Cerebellar cortex (tissue), 1 donor: ENCODE results near the gene SH2D4B.

Source experiments
- DNase-seq: peaks from one replicate; pipeline ENCODE4 v3.0.0-alpha.2; 2015; ENCODE audit warnings: low spot score

The SH2D4B gene

DNA sequence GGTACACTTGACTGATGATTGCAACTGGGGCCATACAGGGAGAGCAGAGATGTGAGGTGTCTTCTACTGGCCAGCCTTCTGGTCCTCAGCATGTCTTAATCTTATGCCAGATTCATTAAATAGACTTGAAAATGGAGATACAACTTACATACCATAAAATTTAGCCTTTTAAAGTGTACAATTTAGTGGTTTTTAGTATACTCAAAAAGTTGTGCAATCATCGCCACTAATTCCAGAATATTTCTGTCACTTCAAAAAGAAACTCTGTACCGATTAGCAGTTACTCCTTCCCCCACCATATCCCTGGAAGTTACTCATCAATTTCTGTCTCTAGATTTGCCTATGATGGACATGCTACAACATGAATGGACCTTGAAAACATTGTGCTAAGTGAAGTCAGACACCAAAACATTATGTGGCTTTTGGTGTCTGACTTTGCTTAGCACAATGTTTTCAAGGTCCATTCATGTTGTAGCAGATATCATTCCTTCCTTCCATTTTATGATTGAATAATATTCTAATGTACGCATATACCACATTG lies 53.0 kb downstream of the SH2D4B start:
- DNase-seq = no peak

DNA sequence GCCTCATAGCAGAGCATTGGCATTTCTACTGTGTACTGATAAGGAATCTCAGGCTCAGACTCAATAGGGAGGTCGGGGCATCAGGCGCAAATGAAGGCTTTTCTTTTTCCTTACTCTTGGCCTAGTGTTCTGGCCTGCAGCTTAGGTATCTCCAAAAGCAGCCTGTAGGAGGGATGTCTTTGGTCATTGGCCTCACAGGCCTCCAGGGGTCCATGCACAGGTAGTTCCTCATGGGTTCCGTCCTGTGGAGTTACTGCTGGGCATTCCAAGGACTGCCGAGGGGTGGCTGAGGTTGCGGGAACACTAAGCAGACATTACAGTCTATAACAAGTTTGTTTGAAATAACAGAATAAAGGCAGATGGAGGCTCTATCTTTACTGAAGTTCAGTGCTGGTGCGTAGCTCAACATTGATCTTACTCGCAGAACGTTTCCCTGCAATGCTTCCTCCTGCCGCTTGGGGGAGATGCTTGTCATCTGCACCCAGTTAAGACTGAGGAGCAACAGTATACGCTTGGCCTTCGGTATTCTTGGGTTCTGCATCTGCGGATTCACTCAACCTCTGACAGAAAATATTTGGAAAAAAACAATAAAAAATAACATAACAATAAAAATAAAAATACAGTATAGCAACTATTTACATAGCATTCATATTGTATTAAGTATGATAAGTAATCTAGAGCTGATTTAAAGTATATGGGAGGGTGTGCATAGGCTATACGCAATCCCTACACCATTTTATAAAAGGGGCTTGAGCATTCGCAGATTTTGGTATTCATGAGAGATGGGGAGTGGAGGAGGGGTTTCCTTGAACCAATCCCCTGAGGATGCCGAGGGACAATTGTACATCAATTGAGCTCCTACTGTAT lies 58.9 kb downstream of the SH2D4B start:
- DNase-seq = peak; percentile 26

DNA sequence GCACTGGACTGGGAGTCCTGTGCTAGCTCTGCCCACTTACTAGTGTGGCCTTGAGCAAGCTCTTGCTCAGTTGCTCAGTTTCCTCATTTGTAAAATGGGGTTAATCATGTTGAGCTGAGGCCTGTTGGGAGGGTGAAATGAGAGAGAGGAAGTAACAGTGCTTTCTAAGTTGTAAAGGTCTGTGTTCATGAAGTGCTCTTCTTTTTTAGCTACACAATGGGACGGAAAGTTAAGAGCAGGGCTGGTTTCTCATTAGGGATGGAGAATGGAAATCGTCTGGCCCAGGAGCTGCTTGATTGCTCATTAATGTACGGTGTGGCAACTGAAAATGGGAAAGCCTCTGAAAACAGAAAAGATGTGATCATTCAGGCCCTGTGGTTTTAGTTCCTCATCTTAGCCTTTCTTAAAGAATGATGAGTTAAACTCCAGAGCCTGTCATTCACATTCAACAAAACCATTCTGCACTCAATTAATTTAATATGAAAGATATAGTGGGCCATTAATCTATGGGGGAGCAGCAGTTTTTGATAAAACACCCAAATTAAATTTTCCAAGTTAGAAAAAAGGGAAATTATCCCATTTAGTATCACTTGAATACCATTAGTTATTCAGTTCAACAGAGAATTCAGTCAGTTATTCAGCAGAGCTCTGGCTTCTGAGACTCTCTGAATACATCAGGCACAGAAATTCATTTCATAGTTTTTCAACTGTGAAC lies 60.5 kb downstream of the SH2D4B start:
- DNase-seq = no peak

DNA sequence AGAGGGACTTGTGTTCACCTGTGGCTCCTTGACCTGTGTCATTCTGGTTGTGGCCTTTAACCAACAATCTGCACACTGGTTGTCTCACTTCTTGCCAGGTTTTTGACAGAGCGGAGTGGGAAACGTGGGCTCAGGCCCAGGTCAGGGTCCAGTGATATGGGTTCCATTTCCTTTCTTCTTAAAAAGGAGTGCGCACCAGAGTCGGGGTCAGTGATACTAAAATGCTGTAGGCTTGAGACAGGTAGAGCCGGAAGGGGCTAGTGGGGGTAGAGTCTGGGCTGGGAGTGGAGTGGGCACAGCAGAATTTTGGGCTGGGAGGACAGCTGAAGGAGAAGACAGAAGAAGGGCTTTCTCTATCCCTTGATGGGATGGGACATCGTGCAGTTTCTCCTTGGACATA lies 61.2 kb downstream of the SH2D4B start:
- no peak for DNase-seq

DNA sequence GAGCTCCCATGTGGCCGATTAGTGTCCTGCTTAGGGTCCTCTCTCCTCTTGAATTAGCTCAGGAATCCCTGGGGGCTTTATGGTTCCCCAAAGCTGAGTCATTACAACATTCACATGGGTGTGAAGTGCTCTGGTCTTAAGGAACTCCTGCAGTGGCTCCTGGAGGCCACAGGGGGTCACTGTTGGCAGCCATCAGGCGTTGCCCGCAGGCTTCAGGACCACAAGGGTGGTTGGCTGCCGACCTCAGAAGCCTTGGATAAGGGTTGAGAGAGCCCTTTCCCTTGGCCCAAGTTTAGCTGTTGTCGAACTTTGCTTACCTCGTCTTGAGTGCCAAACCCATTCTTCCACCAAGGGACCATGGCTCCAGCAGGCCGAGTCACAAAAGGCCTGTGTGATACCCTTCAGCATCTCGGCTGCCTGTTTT lies 61.7 kb downstream of the SH2D4B start:
- peak; percentile 31 for DNase-seq

DNA sequence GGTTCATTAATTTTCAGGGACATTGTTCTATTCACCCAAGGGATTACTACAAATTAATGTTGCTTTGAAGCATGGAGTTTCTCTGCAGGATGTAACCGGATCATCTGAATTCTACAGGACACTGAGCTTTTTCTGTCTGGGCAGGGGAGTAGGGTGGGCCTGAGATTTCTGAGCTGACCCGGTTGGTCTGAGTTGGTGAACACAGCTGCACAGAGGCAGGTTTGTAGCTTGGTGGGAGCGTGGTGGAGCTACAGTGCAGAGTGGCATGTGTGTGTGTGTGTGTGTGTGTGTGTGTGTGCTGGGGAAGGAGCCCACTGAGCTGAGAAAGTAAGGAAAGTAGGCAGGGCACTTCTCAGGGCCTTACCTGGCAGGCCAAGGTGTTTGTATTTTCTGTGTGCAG lies 62.6 kb downstream of the SH2D4B start:
- no peak for DNase-seq

DNA sequence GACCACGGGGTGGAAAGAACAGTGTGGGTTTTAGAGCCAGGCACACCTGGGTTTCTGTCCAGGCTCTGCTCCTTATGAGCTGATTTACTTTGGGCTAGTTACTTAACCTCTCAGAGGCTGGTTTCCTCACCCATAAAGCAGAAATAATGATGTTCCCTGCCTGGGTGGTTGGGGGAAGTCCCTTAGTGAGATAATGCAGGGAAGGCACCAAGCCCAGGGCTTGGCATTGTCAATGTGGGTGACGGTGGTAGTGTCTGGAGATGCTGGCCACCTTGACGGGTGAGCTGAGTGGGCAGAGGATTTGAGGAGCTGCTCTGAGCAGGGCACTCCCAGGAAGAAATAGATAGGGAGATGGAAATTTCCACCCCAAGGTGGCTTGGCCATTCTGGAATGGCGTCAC lies 65.2 kb downstream of the SH2D4B start:
- DNase-seq = no peak

DNA sequence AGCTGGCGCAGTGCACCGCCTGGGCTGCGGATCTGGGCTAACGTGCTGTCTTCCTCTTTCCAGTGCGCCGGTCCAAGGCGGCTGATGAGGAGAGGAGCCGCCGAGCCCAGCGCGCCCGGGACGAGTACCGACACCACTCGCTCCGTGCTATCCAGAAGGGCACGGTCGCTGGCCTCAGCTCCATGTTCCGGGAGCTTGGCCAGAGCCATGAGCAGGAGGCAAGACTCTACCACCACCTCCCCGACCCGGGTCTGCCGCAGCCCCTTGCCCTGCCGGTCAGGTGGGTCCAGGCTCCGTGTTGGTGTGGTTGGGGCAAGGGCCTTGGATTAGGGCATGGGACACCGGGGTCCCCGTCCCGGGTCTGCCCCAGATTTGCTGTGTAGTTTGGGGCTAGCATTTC lies 65.8 kb downstream of the SH2D4B start:
- no peak for DNase-seq

DNA sequence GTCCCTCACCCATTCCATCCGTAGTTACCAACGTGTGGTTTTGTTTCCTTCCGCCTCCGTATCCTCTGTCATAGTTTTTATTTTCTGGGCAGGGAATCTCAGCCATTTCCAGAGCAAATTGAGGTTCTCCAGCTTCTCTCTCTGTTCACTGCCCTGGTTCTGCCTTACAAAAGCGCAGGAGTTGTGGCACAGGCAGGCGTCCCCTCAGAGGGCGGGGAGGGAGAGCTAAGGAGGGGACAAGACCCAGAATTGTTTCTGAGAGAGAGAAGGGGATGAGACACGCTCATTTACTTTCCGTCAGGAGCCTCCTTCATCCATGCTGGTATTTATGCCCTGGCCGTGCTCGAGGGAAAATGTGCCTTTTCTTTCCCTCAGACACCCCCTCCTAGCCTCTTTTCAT lies 71.0 kb downstream of the SH2D4B start:
- DNase-seq = no peak

DNA sequence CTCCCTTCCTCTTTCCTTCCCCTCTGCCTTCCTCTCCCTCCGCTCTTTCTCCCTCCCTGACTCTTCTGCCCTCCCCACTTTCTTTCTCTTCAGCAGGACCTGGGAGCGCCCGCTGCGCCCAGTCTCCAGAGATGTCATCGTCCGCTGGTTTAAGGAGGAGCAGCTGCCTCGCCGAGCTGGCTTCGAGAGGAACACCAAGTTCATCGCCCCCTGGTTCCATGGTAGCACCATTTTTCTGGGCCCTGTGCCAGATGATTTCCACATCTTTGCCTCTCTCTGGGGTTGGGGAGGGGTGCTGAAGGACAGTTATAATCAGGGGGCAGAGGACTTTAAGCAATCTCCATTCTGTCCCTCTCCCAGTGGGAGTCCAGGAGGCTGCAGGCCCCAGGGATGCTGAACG lies 71.6 kb downstream of the SH2D4B start:
- DNase-seq = no peak

DNA sequence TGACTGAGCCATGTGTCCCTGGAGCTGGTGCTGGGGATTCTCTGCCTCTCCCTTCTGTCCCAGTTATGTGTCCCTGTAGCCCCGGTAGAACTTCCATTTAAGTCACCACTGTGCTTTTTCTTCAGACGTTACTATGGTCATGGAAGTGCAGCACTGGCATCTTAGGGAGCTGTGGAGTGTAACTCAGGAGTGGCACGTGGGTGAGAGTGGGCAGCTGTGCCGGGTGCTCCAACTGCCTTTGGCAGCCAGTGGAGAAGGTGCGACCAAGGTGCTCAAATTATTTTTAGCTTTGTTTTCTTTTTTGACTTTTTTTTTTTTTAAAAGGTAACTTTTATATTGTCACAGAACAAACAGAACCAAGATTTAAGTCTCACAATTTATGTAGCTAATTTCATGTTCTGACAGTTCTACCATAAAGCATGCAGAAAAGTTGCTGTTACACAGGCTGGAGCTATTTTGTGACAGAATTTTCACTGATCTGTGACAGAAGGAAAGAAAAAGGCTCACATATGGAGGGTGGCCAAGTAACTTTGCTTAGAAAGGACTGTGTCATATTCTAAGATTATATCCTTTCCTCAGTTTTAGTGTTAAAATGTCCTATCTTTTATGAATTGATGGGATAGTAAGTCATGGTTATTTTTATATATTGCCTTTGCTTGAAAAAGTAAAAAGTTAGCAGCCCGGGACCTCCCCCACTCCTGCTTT lies 73.9 kb downstream of the SH2D4B start:
- DNase-seq = no peak

DNA sequence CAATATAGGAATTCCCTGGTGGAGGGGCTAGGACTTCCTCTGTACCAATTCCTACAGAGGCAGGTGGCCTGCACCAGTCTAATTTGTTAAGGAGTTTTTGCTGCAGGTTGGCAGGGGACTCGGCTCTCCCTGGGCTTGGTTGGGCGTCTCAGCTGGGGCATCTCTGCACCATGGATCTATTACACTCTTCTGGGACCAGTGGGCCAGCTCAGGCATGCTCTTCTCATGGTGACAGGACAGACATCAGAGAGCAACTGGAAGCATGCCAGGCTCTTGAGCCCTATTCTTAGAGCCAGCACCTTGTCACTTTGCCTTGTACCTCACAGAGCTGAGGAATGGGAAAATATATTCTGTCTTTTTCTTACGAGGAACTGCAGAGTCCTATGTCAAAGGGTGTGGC lies 74.6 kb downstream of the SH2D4B start:
- no peak for DNase-seq

DNA sequence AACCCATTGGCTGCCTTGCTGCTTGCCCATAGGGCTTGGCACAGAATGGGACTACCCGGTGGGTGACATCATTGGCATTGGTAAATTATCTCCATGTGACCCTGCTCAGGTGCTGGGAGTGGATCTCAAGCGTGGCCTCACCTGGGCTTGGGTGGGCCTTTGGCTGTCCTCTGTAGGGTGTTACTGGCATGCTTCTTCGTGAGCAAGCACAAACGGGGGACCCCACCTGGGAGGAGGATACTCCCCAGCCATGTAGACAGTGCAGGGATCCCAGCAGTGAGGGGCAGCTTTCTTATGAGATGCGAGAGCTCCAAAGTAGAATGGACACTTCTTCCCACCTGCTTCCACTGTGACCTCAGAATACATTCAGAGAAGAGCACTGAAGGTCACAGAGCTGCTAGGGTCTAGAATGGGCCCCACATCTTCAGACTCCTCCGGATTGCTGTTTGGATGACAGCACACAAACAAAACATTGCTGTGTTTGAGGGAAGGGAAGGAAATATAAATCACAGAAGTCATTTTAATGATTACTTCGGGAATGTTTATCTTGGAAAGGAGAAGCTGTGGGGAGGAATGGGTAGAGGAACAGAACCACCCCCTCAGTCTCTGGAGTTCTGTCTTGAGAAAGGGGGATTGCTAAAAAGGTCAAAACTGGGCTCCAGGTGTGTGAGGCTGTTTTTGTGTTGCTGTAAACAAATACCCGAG lies 75.9 kb downstream of the SH2D4B start:
- no peak for DNase-seq

DNA sequence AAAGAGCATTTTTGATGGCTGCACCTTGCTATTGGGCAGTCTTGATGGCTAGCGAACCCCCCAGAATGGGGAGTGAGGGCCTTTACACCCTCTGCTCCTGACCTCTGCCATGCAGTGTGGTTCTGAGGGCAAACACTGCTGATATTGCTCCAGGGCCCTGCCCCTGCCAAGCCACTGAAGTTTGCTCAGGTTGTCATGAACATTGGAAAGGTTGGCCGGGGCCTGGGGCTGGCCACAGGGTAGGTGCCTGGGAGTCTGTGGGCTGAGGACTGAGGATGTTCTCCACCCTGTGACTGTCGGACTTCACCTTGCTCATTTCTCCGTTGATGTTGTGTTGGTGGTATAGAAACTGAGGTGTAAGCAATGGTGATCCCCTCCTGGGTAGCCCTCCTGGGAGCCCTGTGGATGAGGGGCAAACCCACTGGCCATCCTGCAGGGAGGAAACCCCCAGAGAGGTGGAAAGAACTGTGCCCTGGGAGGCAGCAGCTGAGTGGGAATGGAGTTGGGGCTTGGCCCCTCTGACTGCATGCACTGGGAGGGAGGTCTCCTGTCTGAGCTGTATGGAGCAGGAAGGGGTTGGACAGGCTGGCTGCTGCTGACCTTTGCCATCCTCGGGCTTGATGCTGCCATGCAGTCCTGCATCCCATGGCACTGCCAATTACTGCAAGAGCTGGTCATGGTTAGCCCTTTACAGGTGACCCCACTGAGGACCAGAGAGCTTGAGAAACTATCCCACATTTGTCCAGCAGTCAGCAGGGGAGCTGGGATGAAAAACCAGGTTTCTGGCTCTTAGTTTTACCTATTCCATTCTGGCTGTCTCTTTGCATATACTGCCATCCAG lies 77.1 kb downstream of the SH2D4B start:
- DNase-seq = no peak

DNA sequence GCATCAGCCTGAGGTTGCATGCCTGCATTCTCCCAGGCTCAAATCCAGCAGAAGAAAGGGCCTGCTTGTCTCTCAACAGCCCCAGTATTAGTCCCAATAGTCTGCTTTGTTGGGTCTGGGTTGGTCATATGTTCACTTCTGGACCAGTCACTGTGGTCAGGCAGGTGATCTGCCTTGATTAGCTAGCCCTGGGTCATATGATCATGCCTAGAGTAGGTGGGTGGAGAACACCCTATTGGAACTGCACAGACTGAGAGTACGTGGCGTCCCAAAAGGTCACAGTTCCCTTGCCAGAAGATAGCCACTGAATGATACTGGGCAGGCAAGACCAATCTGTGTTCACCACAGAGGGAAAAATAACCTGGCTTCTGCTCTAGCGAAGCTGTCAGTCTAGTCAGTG lies 80.1 kb downstream of the SH2D4B start:
- DNase-seq = no peak

DNA sequence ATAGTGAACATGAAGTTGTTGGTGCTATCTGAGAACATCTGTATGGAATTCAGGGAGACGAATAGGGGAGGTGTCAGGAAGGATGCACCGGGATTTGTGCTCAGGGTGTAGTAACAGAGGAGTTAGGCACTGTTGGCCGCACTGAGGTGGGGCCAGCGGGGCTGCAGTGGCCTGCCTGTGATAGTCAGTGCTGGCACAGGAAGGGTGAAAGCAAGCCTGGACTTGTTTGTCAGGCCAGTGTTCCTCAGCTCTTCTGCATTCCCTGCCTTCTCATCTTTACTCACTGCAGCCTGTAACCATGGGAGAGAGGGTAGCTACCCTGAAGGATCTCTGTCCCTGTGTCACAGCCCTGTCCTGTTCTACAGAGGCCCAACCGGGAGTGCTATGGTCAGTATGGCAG lies 81.3 kb downstream of the SH2D4B start:
- DNase-seq = no peak

DNA sequence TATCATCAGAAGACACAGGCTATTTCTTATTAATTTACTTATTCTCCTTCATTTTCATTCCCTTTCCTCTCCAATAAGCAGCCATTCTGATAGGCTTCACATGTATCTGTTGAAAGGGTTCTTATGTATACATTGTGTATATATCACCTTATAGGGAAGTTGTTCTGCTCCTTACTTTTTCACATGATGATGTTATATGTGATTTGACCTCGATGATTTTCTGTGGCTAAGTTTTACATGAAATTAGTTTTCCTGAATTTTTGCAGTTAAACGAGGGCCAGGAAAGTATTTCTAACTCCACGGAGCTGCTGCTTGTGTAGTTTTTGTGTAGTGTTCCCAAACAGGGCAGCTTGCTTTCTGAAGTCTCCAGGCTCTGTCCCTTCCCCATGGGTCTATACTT lies 84.5 kb downstream of the SH2D4B start:
- no peak for DNase-seq

DNA sequence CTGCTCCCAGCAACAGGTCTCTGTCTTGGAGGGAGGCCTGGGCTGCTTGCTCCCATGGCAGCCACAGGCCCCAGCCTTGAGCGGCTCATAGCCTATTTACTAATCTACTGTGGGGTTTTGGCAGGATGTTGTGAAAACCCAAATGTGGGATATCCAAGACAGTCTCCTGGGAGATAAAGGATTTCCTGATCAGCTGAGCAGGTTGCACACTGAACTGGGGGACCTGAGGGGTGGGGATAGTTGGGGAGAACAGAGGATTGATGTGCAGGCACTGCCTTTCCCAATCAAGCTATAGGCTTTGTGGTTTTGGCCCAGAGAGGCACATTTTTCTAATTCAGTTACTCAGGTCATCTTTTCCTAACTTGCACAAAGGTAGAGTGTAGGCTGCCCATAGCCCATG lies 92.6 kb downstream of the SH2D4B start:
- DNase-seq = no peak

DNA sequence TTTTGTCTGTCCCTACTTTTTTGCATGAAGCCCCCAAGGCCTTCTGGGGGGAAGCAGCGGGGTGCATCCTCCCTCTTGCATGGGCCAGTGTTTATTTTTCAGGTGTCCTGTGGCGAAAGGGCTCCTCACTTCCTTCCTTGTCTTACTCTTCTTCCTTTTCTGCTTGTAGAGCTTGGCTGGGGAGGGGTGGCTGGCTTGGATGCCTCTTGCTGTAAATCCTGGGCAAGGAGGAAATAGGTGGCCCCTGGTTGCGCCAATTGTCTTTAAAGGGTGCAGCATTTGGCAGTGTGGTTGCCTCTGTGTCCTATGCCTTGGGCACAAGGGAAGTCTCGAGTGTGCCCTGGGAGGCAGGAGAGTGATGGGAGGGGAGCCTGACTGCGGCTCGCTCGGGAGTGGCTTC lies 95.0 kb downstream of the SH2D4B start:
- DNase-seq = no peak

DNA sequence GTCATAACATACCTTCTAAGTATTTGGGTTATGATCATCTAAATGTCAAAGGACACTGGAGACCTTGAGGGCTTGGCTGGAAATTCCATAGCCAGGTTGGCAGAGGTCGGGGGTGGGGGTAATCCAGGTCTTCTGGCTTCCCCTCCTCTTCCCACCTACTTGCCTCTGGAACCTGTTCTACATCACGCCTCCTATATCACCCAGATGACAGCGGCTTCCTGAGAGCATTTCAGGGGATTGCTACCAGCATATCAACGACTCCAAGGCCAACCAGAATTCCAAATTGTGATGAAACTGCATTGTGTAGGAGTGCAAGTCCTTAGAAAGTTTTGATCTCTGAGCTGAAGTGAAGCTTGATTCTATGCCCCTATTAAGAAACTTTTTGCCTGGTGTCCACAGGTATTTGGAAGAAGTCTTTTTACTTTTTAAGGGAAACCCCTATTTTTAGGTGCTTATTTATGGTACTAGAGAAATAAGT lies 95.7 kb downstream of the SH2D4B start:
- no peak for DNase-seq

DNA sequence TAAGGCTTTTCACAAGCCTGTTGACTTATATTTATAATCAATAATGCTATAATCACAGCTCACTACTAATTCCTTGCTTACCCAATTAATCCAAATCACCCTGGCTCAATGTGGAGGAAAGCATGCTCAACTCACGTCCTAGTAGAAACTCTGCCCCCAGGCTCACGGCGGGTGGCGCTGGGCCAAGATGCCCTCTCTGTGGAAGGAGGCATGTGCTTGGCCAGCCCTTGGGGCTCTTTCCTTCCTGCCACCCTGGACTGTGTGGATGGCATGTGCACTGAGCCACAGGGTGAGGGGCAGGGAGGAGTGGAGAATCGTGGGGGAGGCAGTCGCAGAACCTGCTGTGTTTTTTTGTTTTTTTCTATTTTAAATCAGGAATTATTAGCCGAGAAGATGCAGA lies 96.2 kb downstream of the SH2D4B start:
- no peak for DNase-seq
